ENCODE results near the gene PARS2. TPM values are rescaled to one million over a fixed set of nuclear protein-coding genes. Genes with fewer than 3 reads are reported as not detected.
"Not testable (repeated sequence)": the region's sequence is repeated elsewhere in the genome, so short reads cannot be mapped to it uniquely, and the experiment has no call there.

The PARS2 gene
- total RNA-seq, 6 experiments from 2014 or later = 3.3 to 4.2 (median 3.6) TPM

DNA sequence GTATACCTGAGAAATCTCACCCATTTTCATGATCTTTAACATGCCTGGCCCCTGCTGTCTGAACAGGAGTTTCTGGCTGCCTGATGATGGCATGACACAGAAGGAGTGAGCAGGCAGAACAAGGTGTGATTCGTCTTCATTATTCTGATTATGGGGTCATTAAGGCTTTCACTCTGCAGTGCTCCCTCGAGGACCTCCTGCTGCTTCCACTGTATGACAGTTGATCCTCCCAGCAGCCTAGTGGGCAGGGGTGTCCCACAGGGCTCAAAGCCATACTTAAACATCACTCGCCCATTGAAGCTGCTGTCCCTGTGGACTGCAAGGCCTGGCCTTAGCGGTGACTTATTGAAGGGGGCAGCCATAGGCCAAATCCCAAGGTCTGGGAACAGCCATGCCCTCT, 12.7 kb upstream of the PARS2 start:
- Mint-ChIP-seq H3K27ac (no peak overlapping the region), H3K9me3 (peaks cover 4% of the 10 kb centered on the region; the same call in 1 of the 2 replicates), H3K4me3 (no peak overlapping the region), H3K27me3 (ENCODE audit: insufficient read depth) (peaks cover 29% of the 10 kb centered on the region), H3K4me1 (ENCODE audit: low read depth) (peaks cover 6% of the 10 kb centered on the region), H3K36me3 (ENCODE audit: low read depth) (peaks cover 4% of the 10 kb centered on the region; the same call in 1 of the 2 replicates)
- TF ChIP-seq CTCF (IDR thresholded peaks at IDR 0.05) = no peak
- no peak for DNase-seq

DNA sequence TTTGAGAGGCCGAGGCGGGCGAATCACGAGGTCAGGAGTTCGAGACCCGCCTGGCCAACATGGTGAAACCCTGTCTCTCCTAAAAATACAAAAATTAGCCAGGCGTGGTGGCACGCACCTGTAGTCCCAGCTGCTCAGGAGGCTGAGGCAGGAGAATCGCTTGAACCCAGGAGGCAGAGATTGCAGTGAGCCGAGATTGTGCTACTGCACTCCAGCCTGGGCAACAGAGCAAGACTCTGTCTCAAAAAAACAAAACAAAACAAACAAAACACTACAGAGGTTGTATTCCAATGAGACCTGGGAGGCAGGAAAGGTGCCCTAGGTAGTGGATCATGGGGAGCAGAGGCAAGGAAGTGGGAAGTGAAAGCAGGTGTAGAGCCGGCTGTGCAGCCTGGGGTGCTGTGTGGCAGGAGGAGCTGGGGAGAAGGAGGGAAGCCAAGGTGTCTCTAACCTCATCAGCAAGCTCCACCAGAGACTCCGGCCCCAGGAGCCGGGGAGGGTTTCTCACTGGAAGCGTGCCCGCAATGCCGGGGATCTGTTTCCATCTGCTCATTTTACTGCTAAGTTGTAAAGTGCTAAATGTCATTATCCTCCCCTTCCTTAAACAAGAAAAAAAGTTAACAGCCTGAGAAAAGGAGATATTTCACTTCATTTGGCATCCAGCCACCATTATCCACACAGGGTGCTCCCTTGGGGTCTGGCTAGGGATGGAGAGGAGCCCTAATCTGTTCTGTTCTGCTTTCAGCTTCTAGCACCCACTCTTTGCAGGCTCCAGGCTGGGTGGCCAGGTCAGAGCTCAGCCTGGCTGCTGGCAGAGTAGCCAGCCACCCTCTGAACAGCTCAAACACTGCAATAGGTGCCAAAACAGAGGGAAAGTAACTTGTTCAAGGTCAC, 11.8 kb upstream of the PARS2 start:
- H3K4me3 Mint-ChIP-seq, H3K9me3 Mint-ChIP-seq: not testable (repeated sequence)

DNA sequence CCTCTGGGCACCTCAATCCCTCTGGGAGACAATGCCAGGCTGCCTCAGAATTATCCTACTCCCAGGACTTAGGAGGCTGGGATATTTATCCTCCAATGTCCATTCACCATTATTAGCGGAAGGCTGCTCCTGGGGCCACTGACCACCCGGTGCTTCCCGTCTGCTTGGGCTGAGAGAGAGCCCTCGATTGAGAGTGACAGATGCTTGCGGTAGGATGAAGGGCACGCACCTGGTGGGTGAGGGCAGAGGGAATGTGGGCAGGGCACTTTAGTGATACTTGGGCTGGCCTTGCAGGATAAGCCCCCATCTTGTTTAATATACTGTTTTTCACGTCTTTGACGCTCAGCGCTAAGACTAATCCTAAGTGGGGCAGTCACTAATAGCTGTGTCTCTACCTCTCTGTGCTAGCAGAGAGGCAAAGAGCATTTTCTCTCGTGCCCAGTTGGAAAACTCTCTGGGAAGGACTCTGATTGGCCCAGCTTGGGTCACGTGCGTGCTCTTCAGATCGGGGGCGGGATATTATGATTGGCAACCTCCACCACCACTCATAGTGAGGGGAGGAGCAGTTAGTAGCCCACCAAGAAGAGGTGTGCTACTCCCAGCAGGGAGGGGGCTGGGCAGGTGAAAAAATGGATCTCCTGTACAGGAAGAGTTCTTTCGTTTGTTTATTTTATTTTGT, 10.6 kb upstream of the PARS2 start:
- peaks cover 4% of the 10 kb centered on the region; the same call in 1 of the 2 replicates for H3K36me3 Mint-ChIP-seq (ENCODE audit: low read depth)
- H3K27me3 Mint-ChIP-seq (ENCODE audit: insufficient read depth) = peaks cover 26% of the 10 kb centered on the region
- peaks cover 6% of the 10 kb centered on the region for H3K4me1 Mint-ChIP-seq (ENCODE audit: low read depth)
- no peak for DNase-seq
- H3K4me3 Mint-ChIP-seq = no peak overlapping the region
- no peak overlapping the region for H3K27ac Mint-ChIP-seq
- no peak for TF ChIP-seq CTCF (IDR thresholded peaks at IDR 0.05)
- H3K9me3 Mint-ChIP-seq = peaks cover 4% of the 10 kb centered on the region; the same call in 1 of the 2 replicates

More for the DNA sequence above, 11.8 kb upstream of the PARS2 start:
- DNase-seq; H3K4me1 Mint-ChIP-seq (ENCODE audit: low read depth); H3K36me3 Mint-ChIP-seq (ENCODE audit: low read depth); H3K27ac Mint-ChIP-seq: not testable (repeated sequence)
- peaks cover 29% of the 10 kb centered on the region for H3K27me3 Mint-ChIP-seq (ENCODE audit: insufficient read depth)

- H3K27ac Mint-ChIP-seq = no peak overlapping the region
- H3K36me3 Mint-ChIP-seq (ENCODE audit: low read depth) = peaks cover 4% of the 10 kb centered on the region; the same call in 1 of the 2 replicates
- peaks cover 23% of the 10 kb centered on the region for H3K27me3 Mint-ChIP-seq (ENCODE audit: insufficient read depth)
- peaks cover 4% of the 10 kb centered on the region; the same call in 1 of the 2 replicates for H3K9me3 Mint-ChIP-seq
- no peak overlapping the region for H3K4me3 Mint-ChIP-seq
- peaks cover 6% of the 10 kb centered on the region for H3K4me1 Mint-ChIP-seq (ENCODE audit: low read depth)
- no peak for TF ChIP-seq CTCF (IDR thresholded peaks at IDR 0.05)
- DNase-seq = no peak
Observed at GRCh38 chr1:54772951-54773350, 8.6 kb upstream of the PARS2 start.

DNA sequence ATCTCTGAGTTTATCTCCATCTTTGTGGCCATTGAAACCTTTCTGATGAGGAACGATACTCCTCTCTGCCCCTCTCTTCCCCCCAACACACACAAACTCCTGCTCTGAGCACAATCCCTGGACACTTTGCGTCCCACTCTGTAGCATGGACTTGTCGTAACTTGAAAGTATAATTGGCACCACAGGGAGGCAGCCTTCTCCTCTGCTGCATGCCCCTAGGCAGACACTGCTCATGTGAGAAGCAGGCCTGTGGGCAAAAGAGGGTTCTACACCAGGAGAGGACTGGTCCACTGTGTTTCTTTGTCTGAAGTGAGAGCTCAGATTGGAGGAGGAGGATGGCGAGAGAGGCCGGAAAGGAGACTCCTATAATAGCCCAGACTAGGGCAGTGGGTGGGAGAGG, 3.8 kb upstream of the PARS2 start:
- Mint-ChIP-seq H3K4me1 (ENCODE audit: low read depth) (peaks cover 15% of the 10 kb centered on the region), H3K27ac (no peak overlapping the region), H3K4me3 (no peak overlapping the region), H3K36me3 (ENCODE audit: low read depth) (no peaks in the 10 kb centered on the region), H3K9me3 (no peaks in the 10 kb centered on the region), H3K27me3 (ENCODE audit: insufficient read depth) (peaks cover 21% of the 10 kb centered on the region)
- peak; percentile 19 for DNase-seq
- TF ChIP-seq CTCF (IDR thresholded peaks at IDR 0.05) = peak; percentile 58

- Mint-ChIP-seq H3K4me1 (ENCODE audit: low read depth) (peaks cover 19% of the 10 kb centered on the region), H3K27me3 (ENCODE audit: insufficient read depth) (peaks cover 21% of the 10 kb centered on the region), H3K27ac (no peak overlapping the region), H3K9me3 (no peaks in the 10 kb centered on the region), H3K4me3 (no peak overlapping the region), H3K36me3 (ENCODE audit: low read depth) (no peaks in the 10 kb centered on the region)
- DNase-seq = no peak
- TF ChIP-seq CTCF (IDR thresholded peaks at IDR 0.05) = no peak
Observed at GRCh38 chr1:54767526-54767925, 3.2 kb upstream of the PARS2 start.
